ENCODE measurements around the gene LCK. TPM values are rescaled to one million over a fixed set of nuclear protein-coding genes. Genes with fewer than 3 reads are reported as not detected.

Gene LCK
- total and polyA plus RNA-seq, 10 of the 15 experiments (the other 5 are each of a cell fraction or from before 2014, with no cell fraction given) = 31.5 to 173 (median 119) TPM

DNA sequence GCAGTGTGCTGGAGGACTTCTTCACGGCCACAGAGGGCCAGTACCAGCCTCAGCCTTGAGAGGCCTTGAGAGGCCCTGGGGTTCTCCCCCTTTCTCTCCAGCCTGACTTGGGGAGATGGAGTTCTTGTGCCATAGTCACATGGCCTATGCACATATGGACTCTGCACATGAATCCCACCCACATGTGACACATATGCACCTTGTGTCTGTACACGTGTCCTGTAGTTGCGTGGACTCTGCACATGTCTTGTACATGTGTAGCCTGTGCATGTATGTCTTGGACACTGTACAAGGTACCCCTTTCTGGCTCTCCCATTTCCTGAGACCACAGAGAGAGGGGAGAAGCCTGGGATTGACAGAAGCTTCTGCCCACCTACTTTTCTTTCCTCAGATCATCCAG, 34.6 kb downstream of the LCK start (continued):
- TF ChIP-seq, protein P1, sequence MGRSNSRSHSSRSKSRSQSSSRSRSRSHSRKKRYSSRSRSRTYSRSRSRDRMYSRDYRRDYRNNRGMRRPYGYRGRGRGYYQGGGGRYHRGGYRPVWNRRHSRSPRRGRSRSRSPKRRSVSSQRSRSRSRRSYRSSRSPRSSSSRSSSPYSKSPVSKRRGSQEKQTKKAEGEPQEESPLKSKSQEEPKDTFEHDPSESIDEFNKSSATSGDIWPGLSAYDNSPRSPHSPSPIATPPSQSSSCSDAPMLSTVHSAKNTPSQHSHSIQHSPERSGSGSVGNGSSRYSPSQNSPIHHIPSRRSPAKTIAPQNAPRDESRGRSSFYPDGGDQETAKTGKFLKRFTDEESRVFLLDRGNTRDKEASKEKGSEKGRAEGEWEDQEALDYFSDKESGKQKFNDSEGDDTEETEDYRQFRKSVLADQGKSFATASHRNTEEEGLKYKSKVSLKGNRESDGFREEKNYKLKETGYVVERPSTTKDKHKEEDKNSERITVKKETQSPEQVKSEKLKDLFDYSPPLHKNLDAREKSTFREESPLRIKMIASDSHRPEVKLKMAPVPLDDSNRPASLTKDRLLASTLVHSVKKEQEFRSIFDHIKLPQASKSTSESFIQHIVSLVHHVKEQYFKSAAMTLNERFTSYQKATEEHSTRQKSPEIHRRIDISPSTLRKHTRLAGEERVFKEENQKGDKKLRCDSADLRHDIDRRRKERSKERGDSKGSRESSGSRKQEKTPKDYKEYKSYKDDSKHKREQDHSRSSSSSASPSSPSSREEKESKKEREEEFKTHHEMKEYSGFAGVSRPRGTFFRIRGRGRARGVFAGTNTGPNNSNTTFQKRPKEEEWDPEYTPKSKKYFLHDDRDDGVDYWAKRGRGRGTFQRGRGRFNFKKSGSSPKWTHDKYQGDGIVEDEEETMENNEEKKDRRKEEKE (IDR thresholded peaks at IDR 0.05) = no peak
- TF ChIP-seq NFYA (IDR thresholded peaks at IDR 0.05; ENCODE audit: borderline replicate concordance, low read depth, low read length) (no peak), POLR2A (IDR thresholded peaks at IDR 0.05; ENCODE audit: low read depth, low read length) (no peak)

DNA sequence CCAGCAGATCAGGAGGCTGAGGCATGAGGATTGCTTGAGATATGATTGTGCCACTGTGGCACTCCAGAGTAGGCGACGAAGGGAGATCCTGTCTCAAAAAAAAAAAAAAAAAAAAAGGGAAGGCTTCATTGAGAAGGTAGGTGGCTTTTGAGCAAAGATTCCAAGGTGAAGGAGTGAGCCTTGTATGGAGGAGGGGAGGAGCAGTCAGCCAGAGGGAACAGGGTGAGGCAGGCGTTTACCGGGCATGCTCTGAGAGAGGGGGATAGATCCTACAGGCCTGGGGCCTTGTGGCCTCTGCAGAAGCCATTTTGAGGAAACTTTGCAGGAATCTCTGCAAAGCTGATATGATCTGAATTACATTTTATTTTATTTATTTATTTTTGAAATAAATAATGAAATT, 35.7 kb downstream of the LCK start:
- Histone ChIP-seq H4K20me1 (ENCODE audit: control insufficient read depth, insufficient read depth) (no peaks in the 10 kb centered on the region), H3K27me3 (replicated peaks in 1 of 2; ENCODE audit: control insufficient read depth in 2 of 2, insufficient read depth in 2 of 2, low read length in 1 of 2) (no peaks in the 10 kb centered on the region), H3K4me3 (no peak overlapping the region), H3K36me3 (ENCODE audit: control insufficient read depth in 2 of 2, insufficient read depth in 2 of 2, low read length in 1 of 2) (peaks cover 0 to 10% of the 10 kb centered on the region in 2 experiments; a peak in 2 of 4 replicates), H3K79me2 (ENCODE audit: control insufficient read depth, insufficient read depth, low read length) (peaks cover 2% of the 10 kb centered on the region; the same call in 1 of the 2 replicates), H3K9ac (ENCODE audit: control insufficient read depth, insufficient read depth, low read length) (no peak overlapping the region), H3K4me2 (ENCODE audit: control insufficient read depth, insufficient read depth) (no peak overlapping the region), H3K9me3 (replicated peaks; ENCODE audit: control insufficient read depth, insufficient read depth, low read length) (no peaks in the 10 kb centered on the region), H2AFZ (ENCODE audit: control insufficient read depth, low read depth, low read length) (no peak overlapping the region), H3K27ac (ENCODE audit: control insufficient read depth, insufficient read depth) (no peak overlapping the region), H3K4me1 (ENCODE audit: control insufficient read depth, insufficient read depth, low read length) (0 out of 2 replicates have a peak, but pooled peaks cover 3% of the 10 kb centered on the region)
- 89% methylated on average over 4 of the region's 4 CpGs for WGBS (ENCODE audit: insufficient coverage, insufficient replicate concordance, low lambda C conversion rate, missing lambda C conversion rate)
- intact Hi-C loops (cut with micrococcal nuclease; ENCODE audit: unreplicated experiment) = no loop called here
- FAIRE-seq = no peak
- no peak for ATAC-seq
- in situ Hi-C loops (cut with MboI) = no loop called here
- no peak for DNase-seq (ENCODE audit: low read depth, low spot score)
- CTCF ChIA-PET = interaction anchor here (1.4 to 3.3 kb wide), 2 partner anchors 31 to 38 kb away, joined by 3 to 14 read pairs; no protein-coding TSS in a partner anchor
- SMC1A ChIA-PET (ENCODE audit: uncharacterized antibody, unreplicated experiment) = interaction anchor here (0.7 kb wide), 1 partner anchor 174 kb away, joined by 4 read pairs; no protein-coding TSS in a partner anchor
- RAD21 ChIA-PET (ENCODE audit: unreplicated experiment) = interaction anchor here (0.6 kb wide), 1 partner anchor 25 kb away, joined by 4 read pairs; no protein-coding TSS in a partner anchor
- no TSS peak for BruUV-seq (replicated peaks)
- POLR2A ChIA-PET = no interaction called here
- TF ChIP-seq, protein P2, sequence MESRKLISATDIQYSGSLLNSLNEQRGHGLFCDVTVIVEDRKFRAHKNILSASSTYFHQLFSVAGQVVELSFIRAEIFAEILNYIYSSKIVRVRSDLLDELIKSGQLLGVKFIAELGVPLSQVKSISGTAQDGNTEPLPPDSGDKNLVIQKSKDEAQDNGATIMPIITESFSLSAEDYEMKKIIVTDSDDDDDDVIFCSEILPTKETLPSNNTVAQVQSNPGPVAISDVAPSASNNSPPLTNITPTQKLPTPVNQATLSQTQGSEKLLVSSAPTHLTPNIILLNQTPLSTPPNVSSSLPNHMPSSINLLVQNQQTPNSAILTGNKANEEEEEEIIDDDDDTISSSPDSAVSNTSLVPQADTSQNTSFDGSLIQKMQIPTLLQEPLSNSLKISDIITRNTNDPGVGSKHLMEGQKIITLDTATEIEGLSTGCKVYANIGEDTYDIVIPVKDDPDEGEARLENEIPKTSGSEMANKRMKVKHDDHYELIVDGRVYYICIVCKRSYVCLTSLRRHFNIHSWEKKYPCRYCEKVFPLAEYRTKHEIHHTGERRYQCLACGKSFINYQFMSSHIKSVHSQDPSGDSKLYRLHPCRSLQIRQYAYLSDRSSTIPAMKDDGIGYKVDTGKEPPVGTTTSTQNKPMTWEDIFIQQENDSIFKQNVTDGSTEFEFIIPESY (IDR thresholded peaks at IDR 0.05) = no peak
- TF ChIP-seq, protein P3, sequence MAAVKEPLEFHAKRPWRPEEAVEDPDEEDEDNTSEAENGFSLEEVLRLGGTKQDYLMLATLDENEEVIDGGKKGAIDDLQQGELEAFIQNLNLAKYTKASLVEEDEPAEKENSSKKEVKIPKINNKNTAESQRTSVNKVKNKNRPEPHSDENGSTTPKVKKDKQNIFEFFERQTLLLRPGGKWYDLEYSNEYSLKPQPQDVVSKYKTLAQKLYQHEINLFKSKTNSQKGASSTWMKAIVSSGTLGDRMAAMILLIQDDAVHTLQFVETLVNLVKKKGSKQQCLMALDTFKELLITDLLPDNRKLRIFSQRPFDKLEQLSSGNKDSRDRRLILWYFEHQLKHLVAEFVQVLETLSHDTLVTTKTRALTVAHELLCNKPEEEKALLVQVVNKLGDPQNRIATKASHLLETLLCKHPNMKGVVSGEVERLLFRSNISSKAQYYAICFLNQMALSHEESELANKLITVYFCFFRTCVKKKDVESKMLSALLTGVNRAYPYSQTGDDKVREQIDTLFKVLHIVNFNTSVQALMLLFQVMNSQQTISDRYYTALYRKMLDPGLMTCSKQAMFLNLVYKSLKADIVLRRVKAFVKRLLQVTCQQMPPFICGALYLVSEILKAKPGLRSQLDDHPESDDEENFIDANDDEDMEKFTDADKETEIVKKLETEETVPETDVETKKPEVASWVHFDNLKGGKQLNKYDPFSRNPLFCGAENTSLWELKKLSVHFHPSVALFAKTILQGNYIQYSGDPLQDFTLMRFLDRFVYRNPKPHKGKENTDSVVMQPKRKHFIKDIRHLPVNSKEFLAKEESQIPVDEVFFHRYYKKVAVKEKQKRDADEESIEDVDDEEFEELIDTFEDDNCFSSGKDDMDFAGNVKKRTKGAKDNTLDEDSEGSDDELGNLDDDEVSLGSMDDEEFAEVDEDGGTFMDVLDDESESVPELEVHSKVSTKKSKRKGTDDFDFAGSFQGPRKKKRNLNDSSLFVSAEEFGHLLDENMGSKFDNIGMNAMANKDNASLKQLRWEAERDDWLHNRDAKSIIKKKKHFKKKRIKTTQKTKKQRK (IDR thresholded peaks at IDR 0.05; ENCODE audit: low read depth, low read length) = no peak
- TF ChIP-seq, protein P4, sequence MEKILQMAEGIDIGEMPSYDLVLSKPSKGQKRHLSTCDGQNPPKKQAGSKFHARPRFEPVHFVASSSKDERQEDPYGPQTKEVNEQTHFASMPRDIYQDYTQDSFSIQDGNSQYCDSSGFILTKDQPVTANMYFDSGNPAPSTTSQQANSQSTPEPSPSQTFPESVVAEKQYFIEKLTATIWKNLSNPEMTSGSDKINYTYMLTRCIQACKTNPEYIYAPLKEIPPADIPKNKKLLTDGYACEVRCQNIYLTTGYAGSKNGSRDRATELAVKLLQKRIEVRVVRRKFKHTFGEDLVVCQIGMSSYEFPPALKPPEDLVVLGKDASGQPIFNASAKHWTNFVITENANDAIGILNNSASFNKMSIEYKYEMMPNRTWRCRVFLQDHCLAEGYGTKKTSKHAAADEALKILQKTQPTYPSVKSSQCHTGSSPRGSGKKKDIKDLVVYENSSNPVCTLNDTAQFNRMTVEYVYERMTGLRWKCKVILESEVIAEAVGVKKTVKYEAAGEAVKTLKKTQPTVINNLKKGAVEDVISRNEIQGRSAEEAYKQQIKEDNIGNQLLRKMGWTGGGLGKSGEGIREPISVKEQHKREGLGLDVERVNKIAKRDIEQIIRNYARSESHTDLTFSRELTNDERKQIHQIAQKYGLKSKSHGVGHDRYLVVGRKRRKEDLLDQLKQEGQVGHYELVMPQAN (conservative IDR thresholded peaks at IDR 0.05) = no peak
- no peak for TF ChIP-seq DPF2 (IDR thresholded peaks at IDR 0.05)
